Activated naive CD4-positive, alpha-beta T cell treated with anti-CD3 and anti-CD28 coated beads, Interleukin-2, amount 50 U/mL, for 72 hours (primary cell): ENCODE results near the gene FAM20C. TPM values are rescaled to one million over a fixed set of nuclear protein-coding genes. Genes with fewer than 3 reads are reported as not detected.
A peak's percentile ranks its signal among the peaks of the same experiment; 100 is the strongest.
"Not testable (repeated sequence)": the region's sequence is repeated elsewhere in the genome, so short reads cannot be mapped to it uniquely, and the experiment has no call there.

ENCODE experiments used
- ATAC-seq, 2 donors: fragments of 150-1000 bp; cut with Tn5 transposase; 2 replicates each; pipeline ENCODE4 v1.10.0; 2021; ENCODE audit warnings: mild to moderate bottlenecking in 2 of 2, moderate library complexity in 2 of 2
- DNase-seq, 2 donors: peaks; one replicate each; pipeline ENCODE4 v3.0.0; 2021 to 2022; ENCODE audit warnings: low spot score in 2 of 2
- H3K27ac Mint-ChIP-seq, 2 donors: one replicate each; pipeline ENCODE4 v1.8.0; 2022; ENCODE audit warnings: mild to moderate bottlenecking in 2 of 2, mixed read lengths in 2 of 2
- H3K36me3 Mint-ChIP-seq, 2 donors: one replicate each; pipeline ENCODE4 v1.8.0; 2022; ENCODE audit warnings: mixed read lengths in 2 of 2
- H3K9me3 Mint-ChIP-seq, 2 donors: one replicate each; pipeline ENCODE4 v1.8.0; 2022; ENCODE audit warnings: mixed read lengths in 2 of 2
- total RNA-seq, 2 donors: library from RNA; stranded (reverse); gene quantifications; one replicate each; pipeline ENCODE4 v1.2.3, GENCODE V29; 2022

The FAM20C gene
- total RNA-seq, 2 donors from 2014 or later, result 0.53 TPM; not detected in 1

DNA sequence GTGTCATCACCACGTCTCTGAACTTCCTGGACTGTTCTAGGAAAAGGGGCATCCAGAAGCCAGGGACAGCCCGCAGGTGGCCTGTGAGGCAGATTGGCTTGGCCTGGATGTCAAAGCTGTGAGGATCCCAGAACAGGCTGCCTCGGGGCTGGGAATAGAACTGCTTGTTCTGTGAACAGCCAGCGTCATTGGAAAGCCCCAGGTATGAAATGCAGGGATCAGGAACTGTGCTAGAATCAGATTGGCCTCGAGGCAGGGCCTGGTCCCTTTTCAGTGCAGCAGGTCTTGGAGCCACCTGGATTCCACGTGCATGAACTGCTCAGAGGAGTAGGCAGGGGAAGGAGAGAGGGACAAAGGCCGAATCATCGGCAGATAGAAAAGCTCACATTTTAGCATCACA lies 44.6 kb downstream of the FAM20C start:
- Mint-ChIP-seq H3K36me3 (no peaks in the 10 kb centered on the region), H3K9me3 (no peaks in the 10 kb centered on the region), H3K27ac (no peak overlapping the region)
- DNase-seq, result no peak
- no peak for ATAC-seq

- Mint-ChIP-seq H3K36me3 (no peaks in the 10 kb centered on the region), H3K9me3 (no peaks in the 10 kb centered on the region), H3K27ac (no peak overlapping the region)
- DNase-seq (no peak), ATAC-seq (no peak)
Measured at GRCh38 chr7:237385-237784, 45.0 kb downstream of the FAM20C start.

GRCh38 chr7:240146-240676 lies 47.8 kb downstream of the FAM20C start:
- Mint-ChIP-seq H3K9me3 (no peaks in the 10 kb centered on the region), H3K27ac (no peak overlapping the region), H3K36me3 (no peaks in the 10 kb centered on the region)
- no peak for DNase-seq
- peak; percentile 16 to 26 for ATAC-seq

GRCh38 chr7:240887-241421 lies 48.6 kb downstream of the FAM20C start:
- H3K36me3 Mint-ChIP-seq, result no peaks in the 10 kb centered on the region
- DNase-seq (peak in 1 of 2 donors; percentile 35), ATAC-seq (peak; percentile 59 to 96)
- H3K27ac Mint-ChIP-seq, result no peak overlapping the region
- no peaks in the 10 kb centered on the region for H3K9me3 Mint-ChIP-seq

GRCh38 chr7:241513-241912 lies 49.1 kb downstream of the FAM20C start:
- no peak for ATAC-seq
- no peak for DNase-seq
- Mint-ChIP-seq H3K27ac (no peak overlapping the region), H3K36me3 (no peaks in the 10 kb centered on the region), H3K9me3 (no peaks in the 10 kb centered on the region)

- H3K9me3 Mint-ChIP-seq, H3K36me3 Mint-ChIP-seq, DNase-seq, H3K27ac Mint-ChIP-seq, ATAC-seq: not testable (repeated sequence)
Measured at GRCh38 chr7:242826-243579, 50.6 kb downstream of the FAM20C start.

DNA sequence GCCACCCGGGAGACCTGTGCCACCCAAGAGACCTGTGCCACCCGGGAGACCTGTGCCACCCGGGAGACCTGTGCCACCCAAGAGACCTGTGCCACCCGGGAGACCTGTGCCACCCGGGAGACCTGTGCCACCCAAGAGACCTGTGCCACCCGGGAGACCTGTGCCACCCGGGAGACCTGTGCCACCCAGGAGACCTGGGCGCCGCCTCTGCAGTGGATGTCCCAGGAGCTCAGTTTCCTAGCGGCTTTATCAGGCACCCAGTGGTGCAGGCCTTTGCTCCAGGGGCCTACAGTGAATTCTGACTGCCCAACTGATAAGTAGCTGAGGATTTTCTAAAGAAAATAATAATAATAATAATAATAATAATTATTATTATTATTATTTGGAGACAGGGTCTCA lies 51.2 kb downstream of the FAM20C start:
- not testable (repeated sequence) for DNase-seq, H3K27ac Mint-ChIP-seq, ATAC-seq, H3K36me3 Mint-ChIP-seq, H3K9me3 Mint-ChIP-seq

DNA sequence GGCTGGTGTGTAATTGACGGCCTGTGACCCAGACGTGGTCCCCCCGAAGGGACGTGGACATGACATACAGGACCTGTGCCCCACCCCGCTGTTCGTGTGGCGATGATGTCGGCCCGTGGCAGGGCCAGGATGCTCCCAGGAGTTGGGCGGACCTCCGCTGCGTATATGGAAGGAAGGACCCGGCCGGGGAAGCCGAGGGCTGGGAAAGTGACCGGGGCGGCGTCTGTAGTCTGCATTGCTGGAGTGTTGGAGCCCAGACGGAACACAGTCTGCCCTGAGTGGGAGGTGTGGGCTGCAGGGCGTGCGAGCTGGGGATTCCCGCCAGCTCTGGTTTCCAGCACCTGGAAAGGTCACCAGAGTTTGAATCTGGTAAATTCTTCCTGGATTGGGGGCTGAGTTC lies 52.6 kb downstream of the FAM20C start:
- ATAC-seq, result no peak
- no peaks in the 10 kb centered on the region for H3K9me3 Mint-ChIP-seq
- no peak overlapping the region for H3K27ac Mint-ChIP-seq
- no peak for DNase-seq
- no peaks in the 10 kb centered on the region for H3K36me3 Mint-ChIP-seq

DNA sequence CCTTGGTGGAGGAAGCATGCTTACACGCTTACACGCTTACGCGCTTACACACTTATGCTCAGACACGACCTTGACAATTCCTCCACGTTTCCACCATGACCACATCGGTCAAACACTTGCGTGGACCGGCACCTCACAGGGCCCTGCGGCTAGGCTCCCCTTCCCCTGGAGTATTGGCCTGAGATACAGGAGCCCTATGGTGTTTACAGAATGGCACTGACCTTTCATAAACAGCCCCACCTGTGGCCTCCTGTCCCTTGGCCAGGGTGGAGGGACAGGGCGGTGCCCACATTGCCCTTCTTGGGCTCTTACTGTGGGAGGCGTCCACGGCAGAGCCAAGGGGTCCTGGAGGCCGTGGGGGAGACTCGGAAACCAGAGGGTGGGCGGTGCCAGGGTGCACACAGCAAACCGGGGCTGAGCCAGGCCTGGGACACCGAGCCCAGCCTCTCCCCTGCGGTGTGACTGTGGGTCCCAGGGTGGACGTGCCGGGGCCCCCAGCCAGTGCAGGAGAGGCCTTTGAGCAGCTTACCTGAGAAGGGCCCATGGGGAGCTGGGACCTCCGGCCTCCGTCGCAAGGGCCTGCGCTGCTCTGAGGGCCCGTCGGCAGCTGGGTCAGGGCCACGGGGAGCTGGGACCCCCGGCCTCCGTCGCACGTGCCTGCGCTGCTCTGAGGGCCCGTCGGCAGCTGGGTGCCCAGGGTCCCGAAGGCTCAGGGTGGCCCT lies 53.4 kb downstream of the FAM20C start:
- H3K36me3 Mint-ChIP-seq, result no peaks in the 10 kb centered on the region
- DNase-seq, result no peak
- no peak for ATAC-seq
- H3K27ac Mint-ChIP-seq, result no peak overlapping the region
- H3K9me3 Mint-ChIP-seq, result no peaks in the 10 kb centered on the region

- ATAC-seq (no peak), DNase-seq (no peak)
- Mint-ChIP-seq H3K9me3 (no peaks in the 10 kb centered on the region), H3K27ac (no peak overlapping the region), H3K36me3 (no peaks in the 10 kb centered on the region)
Measured at GRCh38 chr7:246451-246850, 54.1 kb downstream of the FAM20C start.

DNA sequence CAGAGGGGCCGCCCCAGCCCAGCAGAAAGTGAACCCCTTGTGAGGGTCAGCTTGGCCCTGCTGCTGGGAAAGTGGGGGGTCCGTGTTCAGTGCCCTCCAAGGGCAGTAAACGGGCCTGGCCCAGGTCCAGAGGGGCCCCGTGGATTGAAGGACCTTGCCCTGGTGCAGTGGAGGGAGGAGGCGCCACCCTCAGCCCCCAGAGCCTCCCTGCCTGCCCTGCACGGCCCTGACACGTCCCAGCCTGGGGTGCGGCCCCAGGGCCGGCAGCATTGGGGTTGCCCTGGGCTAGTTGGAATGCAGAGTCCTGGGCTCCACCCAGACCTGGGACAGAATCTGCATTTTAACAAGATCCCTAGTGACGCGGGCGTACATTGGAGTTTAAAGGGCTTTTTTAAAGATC lies 54.8 kb downstream of the FAM20C start:
- Mint-ChIP-seq H3K36me3 (no peaks in the 10 kb centered on the region), H3K27ac (no peak overlapping the region), H3K9me3 (no peaks in the 10 kb centered on the region)
- ATAC-seq (no peak), DNase-seq (no peak)

DNA sequence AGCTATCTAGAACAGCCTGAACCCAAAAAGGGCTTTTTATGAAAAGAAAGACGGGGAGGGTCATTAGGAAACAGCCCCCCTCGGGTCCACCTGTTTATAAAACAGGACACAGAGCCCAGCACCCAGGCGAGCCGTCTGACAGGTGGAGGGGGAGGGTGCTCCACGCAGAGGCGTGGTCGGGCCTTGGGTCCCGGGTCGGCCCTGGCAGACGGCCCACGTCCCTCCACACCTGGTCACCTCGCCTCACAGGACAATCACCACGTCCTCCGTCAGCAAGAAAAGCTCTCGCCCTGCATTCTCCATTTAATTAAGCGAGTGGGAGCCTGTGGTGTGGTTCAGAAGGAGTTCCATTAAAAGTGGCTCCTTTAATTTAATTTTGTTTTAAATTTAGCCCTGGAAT lies 55.3 kb downstream of the FAM20C start:
- ATAC-seq, result no peak
- DNase-seq, result no peak
- no peak overlapping the region for H3K27ac Mint-ChIP-seq
- H3K36me3 Mint-ChIP-seq, result no peaks in the 10 kb centered on the region
- no peaks in the 10 kb centered on the region for H3K9me3 Mint-ChIP-seq

- no peak for ATAC-seq
- H3K36me3 Mint-ChIP-seq, result no peaks in the 10 kb centered on the region
- no peaks in the 10 kb centered on the region for H3K9me3 Mint-ChIP-seq
- no peak for DNase-seq
- peak overlapping the region in 1 of 2 donors; percentile 12 for H3K27ac Mint-ChIP-seq
Measured at GRCh38 chr7:248732-249435, 56.5 kb downstream of the FAM20C start.

DNA sequence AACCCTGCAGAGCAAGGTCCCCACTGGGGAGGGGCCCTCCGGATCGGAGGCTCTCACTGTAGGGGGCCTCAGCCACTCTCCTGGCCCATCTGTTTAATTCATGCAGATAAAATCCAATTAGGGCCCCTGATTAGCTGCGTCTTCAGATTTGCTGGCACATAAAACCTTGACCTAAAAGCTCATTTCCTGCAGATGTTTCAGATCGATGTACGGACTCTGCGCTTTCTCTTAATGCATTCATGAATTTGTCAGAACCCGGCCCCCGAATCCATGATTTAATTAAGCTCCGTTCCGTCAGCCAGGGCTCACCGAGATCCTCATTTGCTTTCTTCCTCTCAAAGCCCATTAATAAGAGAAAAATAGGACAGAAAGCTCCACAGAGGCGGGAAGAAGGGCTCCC lies 57.6 kb downstream of the FAM20C start:
- ATAC-seq (no peak), DNase-seq (no peak)
- Mint-ChIP-seq H3K36me3 (no peaks in the 10 kb centered on the region), H3K9me3 (no peaks in the 10 kb centered on the region), H3K27ac (no peak overlapping the region)

GRCh38 chr7:250523-250922 lies 58.2 kb downstream of the FAM20C start:
- H3K9me3 Mint-ChIP-seq, result no peaks in the 10 kb centered on the region

GRCh38 chr7:251005-251404 lies 58.6 kb downstream of the FAM20C start:
- Mint-ChIP-seq H3K9me3 (no peaks in the 10 kb centered on the region), H3K36me3 (no peaks in the 10 kb centered on the region), H3K27ac (no peak overlapping the region)
- no peak for DNase-seq
- ATAC-seq, result no peak

More at GRCh38 chr7:250523-250922, 58.2 kb downstream of the FAM20C start:
- Mint-ChIP-seq H3K36me3 (no peaks in the 10 kb centered on the region), H3K27ac (no peak overlapping the region)
- DNase-seq (no peak), ATAC-seq (no peak)
